HEK293 (cell line): Measurements from ENCODE around the gene IRAK1BP1.
"Not testable (repeated sequence)": the region's sequence is repeated elsewhere in the genome, so short reads cannot be mapped to it uniquely, and the experiment has no call there.

ENCODE experiments used
- CTCF ChIA-PET: fragments of 350-600 bp; formaldehyde crosslinking; extraction: SDS; loops from one replicate; lab custom pipeline; 2021; ENCODE audit warnings: antibody characterized with exemption; lab: Yijun Ruan, JAX
- POLR2A ChIA-PET: fragments of 300-600 bp; formaldehyde crosslinking; extraction: SDS; loops from one replicate; lab custom pipeline; 2020; ENCODE audit warnings: antibody characterized with exemption, inconsistent platforms; lab: Yijun Ruan, JAX
- H3K27ac ChIP-seq: fragments of 200-500 bp; sonication (Bioruptor generic); 2 replicates; pipeline ENCODE4 v1.5.1; 2014; ENCODE audit warnings: low read depth, low read length, control low read depth, inconsistent platforms; ENCODE audit errors: extremely low read depth
- H3K36me3 ChIP-seq, 2 experiments: fragments of 200-500 bp in 1 of 2; sonication (Bioruptor generic) in 1 of 2; 1 replicate in 1 of 2; 2 replicates in 1 of 2; pipeline ENCODE4 v1.5.1; 2014 to 2017; ENCODE audit warnings: inconsistent platforms in 2 of 2, low read length in 2 of 2; ENCODE audit not compliant: control insufficient read depth in 2 of 2, insufficient read depth in 1 of 2
- H3K4me1 ChIP-seq: fragments of 200-500 bp; sonication (Bioruptor generic); 2 replicates; pipeline ENCODE4 v1.5.1; 2014; ENCODE audit warnings: mild to moderate bottlenecking, low read length, inconsistent platforms; ENCODE audit not compliant: control insufficient read depth, insufficient read depth
- H3K4me3 ChIP-seq: 2 replicates; pipeline ENCODE4 v1.5.1; 2011; ENCODE audit warnings: low read depth, mild to moderate bottlenecking, control low read depth, low read length, moderate library complexity
- H3K9me3 ChIP-seq: fragments of 200-500 bp; sonication (Bioruptor generic); 2 replicates; pipeline ENCODE4 v1.5.1; 2014; ENCODE audit warnings: low read depth, low read length, inconsistent platforms; ENCODE audit not compliant: control insufficient read depth, insufficient read depth
- BCL11B ChIP-seq: fragments of 450-650 bp; formaldehyde crosslinking; IDR thresholded peaks from 2 replicates; pipeline ENCODE4 v1.5.1; 2016; ENCODE audit warnings: low read depth, missing biosample characterization, missing genetic modification characterization
- GLIS2 ChIP-seq: fragments of 450-650 bp; formaldehyde crosslinking; IDR thresholded peaks from 2 replicates; pipeline ENCODE4 v1.5.1; 2016; ENCODE audit warnings: missing biosample characterization, missing genetic modification characterization
- ZBTB1 ChIP-seq: fragments of 450-650 bp; formaldehyde crosslinking; IDR thresholded peaks from 2 replicates; pipeline ENCODE4 v1.5.1; 2016; ENCODE audit warnings: missing biosample characterization, missing genetic modification characterization
- ZNF114 ChIP-seq: fragments of 450-650 bp; formaldehyde crosslinking; IDR thresholded peaks from 2 replicates; pipeline ENCODE4 v1.5.0; 2017; ENCODE audit warnings: missing biosample characterization, missing genetic modification characterization
- ZNF146 ChIP-seq: fragments of 450-650 bp; formaldehyde crosslinking; IDR thresholded peaks from 2 replicates; pipeline ENCODE4 v1.5.1; 2016; ENCODE audit warnings: missing biosample characterization, missing genetic modification characterization
- ZNF155 ChIP-seq: fragments of 450-650 bp; formaldehyde crosslinking; IDR thresholded peaks from 2 replicates; pipeline ENCODE4 v1.5.1; 2016; ENCODE audit warnings: missing biosample characterization, missing genetic modification characterization
- ZNF16 ChIP-seq: fragments of 450-650 bp; formaldehyde crosslinking; IDR thresholded peaks from 2 replicates; pipeline ENCODE4 v1.5.1; 2016; ENCODE audit warnings: low read depth, missing biosample characterization, missing genetic modification characterization
- ZNF174 ChIP-seq: fragments of 450-650 bp; formaldehyde crosslinking; IDR thresholded peaks from 2 replicates; pipeline ENCODE4 v1.5.0; 2017; ENCODE audit warnings: missing biosample characterization, mild to moderate bottlenecking, missing genetic modification characterization
- ZNF23 ChIP-seq: fragments of 450-650 bp; formaldehyde crosslinking; IDR thresholded peaks from 2 replicates; pipeline ENCODE4 v1.5.1; 2016; ENCODE audit warnings: missing biosample characterization, missing genetic modification characterization, borderline replicate concordance
- ZNF239 ChIP-seq: fragments of 450-650 bp; formaldehyde crosslinking; IDR thresholded peaks from 2 replicates; pipeline ENCODE4 v1.5.1; 2016; ENCODE audit warnings: missing biosample characterization, missing genetic modification characterization
- ZNF391 ChIP-seq: fragments of 450-650 bp; formaldehyde crosslinking; IDR thresholded peaks from 2 replicates; pipeline ENCODE4 v1.5.1; 2016; ENCODE audit warnings: low read depth, missing biosample characterization, missing genetic modification characterization, borderline replicate concordance
- ZNF404 ChIP-seq: fragments of 450-650 bp; formaldehyde crosslinking; IDR thresholded peaks from 2 replicates; pipeline ENCODE4 v1.5.1; 2017; ENCODE audit warnings: missing biosample characterization, missing genetic modification characterization
- ZNF768 ChIP-seq: fragments of 450-650 bp; formaldehyde crosslinking; IDR thresholded peaks from 2 replicates; pipeline ENCODE4 v1.5.1; 2018; ENCODE audit warnings: missing biosample characterization, mild to moderate bottlenecking, missing genetic modification characterization
- ZNF777 ChIP-seq: fragments of 450-650 bp; formaldehyde crosslinking; IDR thresholded peaks from 2 replicates; pipeline ENCODE4 v1.5.1; 2017; ENCODE audit warnings: missing biosample characterization, missing genetic modification characterization, borderline replicate concordance
- ZNF837 ChIP-seq: fragments of 450-650 bp; formaldehyde crosslinking; IDR thresholded peaks from 2 replicates; pipeline ENCODE4 v1.5.1; 2016; ENCODE audit warnings: missing biosample characterization, missing genetic modification characterization
- TF ChIP-seq, protein P1 (sequence below): fragments of 450-650 bp; formaldehyde crosslinking; IDR thresholded peaks from 2 replicates; pipeline ENCODE4 v1.5.0; 2017; ENCODE audit warnings: missing biosample characterization, missing genetic modification characterization, borderline replicate concordance
- TF ChIP-seq, protein P2 (sequence below): fragments of 450-650 bp; formaldehyde crosslinking; IDR thresholded peaks from 2 replicates; pipeline ENCODE4 v1.5.1; 2017; ENCODE audit warnings: missing biosample characterization, missing genetic modification characterization
- TF ChIP-seq, protein P3 (sequence below): fragments of 450-650 bp; formaldehyde crosslinking; IDR thresholded peaks from 2 replicates; pipeline ENCODE4 v1.5.1; 2016; ENCODE audit warnings: missing biosample characterization, missing genetic modification characterization
- TF ChIP-seq, protein P4 (sequence below): fragments of 450-650 bp; IDR thresholded peaks from 2 replicates; pipeline ENCODE4 v1.5.1; 2018; ENCODE audit warnings: missing biosample characterization, missing genetic modification characterization
- TF ChIP-seq, protein P5 (sequence below): fragments of 450-650 bp; formaldehyde crosslinking; optimal IDR thresholded peaks from 2 replicates; pipeline ENCODE3; 2016; ENCODE audit warnings: missing biosample characterization, mild to moderate bottlenecking, missing genetic modification characterization

The IRAK1BP1 gene

DNA sequence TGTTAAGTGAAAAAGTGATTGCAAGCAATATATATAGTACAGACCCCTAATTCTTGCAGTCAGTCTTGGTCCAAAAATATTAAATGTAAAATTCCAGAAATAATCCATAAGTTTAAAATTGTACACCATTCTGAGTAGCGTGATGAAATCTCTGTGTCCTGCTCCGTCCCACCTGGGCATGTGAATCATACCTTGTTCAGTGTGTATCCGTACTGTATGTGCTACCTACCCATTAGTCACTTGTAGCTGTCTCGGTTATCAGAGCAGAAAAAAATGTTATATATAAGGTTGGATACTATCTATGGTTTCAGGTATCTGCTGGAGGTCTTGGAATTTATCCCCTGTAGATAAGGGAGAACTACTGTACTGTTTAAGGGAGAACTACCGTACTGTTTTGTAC lies 16.3 kb downstream of the IRAK1BP1 start (continued):
- TF ChIP-seq, protein P1, sequence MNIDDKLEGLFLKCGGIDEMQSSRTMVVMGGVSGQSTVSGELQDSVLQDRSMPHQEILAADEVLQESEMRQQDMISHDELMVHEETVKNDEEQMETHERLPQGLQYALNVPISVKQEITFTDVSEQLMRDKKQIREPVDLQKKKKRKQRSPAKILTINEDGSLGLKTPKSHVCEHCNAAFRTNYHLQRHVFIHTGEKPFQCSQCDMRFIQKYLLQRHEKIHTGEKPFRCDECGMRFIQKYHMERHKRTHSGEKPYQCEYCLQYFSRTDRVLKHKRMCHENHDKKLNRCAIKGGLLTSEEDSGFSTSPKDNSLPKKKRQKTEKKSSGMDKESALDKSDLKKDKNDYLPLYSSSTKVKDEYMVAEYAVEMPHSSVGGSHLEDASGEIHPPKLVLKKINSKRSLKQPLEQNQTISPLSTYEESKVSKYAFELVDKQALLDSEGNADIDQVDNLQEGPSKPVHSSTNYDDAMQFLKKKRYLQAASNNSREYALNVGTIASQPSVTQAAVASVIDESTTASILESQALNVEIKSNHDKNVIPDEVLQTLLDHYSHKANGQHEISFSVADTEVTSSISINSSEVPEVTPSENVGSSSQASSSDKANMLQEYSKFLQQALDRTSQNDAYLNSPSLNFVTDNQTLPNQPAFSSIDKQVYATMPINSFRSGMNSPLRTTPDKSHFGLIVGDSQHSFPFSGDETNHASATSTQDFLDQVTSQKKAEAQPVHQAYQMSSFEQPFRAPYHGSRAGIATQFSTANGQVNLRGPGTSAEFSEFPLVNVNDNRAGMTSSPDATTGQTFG (tag by site-specific recombination), result no peak
- TF ChIP-seq ZNF404, result no peak
- TF ChIP-seq, protein P2, sequence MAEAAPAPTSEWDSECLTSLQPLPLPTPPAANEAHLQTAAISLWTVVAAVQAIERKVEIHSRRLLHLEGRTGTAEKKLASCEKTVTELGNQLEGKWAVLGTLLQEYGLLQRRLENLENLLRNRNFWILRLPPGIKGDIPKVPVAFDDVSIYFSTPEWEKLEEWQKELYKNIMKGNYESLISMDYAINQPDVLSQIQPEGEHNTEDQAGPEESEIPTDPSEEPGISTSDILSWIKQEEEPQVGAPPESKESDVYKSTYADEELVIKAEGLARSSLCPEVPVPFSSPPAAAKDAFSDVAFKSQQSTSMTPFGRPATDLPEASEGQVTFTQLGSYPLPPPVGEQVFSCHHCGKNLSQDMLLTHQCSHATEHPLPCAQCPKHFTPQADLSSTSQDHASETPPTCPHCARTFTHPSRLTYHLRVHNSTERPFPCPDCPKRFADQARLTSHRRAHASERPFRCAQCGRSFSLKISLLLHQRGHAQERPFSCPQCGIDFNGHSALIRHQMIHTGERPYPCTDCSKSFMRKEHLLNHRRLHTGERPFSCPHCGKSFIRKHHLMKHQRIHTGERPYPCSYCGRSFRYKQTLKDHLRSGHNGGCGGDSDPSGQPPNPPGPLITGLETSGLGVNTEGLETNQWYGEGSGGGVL, result no peak

DNA sequence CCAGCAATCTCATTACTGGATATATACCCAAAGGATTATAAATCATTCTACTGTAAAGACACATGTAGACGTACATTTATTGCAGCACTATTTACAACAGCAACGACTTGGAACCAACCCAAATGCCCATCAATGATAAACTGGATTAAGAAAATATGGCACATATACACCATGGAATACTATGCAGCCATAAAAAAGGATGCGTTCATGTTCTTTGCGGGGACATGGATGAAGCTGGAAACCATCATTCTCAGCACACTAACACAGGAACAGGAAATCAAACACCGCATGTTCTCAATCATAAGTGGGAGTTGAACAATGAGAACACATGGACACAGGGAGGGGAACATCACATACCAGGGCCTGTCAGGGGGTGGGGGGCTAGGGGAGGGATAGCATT lies 22.6 kb downstream of the IRAK1BP1 start:
- H3K4me1 ChIP-seq, H3K4me3 ChIP-seq, H3K9me3 ChIP-seq, POLR2A ChIA-PET, CTCF ChIA-PET, H3K27ac ChIP-seq: not testable (repeated sequence)
- H3K36me3 ChIP-seq, result peaks cover 0 to 18% of the 10 kb centered on the region in 2 experiments; a peak in 2 of 3 replicates
- TF ChIP-seq, protein P3, sequence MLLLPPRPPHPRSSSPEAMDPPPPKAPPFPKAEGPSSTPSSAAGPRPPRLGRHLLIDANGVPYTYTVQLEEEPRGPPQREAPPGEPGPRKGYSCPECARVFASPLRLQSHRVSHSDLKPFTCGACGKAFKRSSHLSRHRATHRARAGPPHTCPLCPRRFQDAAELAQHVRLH (tag by site-specific recombination), result 0 out of 2 replicates have a peak, but pooled peaks have one; percentile 49
- peak; percentile 90 for TF ChIP-seq ZNF146

DNA sequence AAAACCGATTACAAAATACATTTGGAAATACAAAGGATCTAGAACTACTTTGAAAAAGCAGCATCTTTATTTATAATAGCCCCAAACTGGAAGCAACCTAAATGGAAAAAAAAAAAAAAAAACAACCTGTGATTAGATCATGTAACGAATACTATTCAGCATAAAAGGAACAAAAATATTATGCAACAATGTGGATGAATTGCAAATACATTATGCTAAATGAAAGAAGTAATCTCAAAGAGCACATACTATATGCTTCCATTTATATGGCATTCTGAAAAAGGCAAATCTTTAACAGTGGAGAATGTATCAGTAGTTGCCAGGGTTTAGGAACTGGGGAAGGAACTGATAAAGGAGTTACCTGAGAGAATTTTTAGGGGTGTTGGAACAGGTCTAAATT lies 28.9 kb downstream of the IRAK1BP1 start:
- Histone ChIP-seq H3K27ac (no peak overlapping the region), H3K4me1 (no peaks in the 10 kb centered on the region), H3K9me3 (no peaks in the 10 kb centered on the region), H3K36me3 (peaks cover 0 to 11% of the 10 kb centered on the region in 2 experiments; a peak in 2 of 3 replicates), H3K4me3 (no peak overlapping the region)
- POLR2A ChIA-PET, result no interaction called here
- CTCF ChIA-PET, result no interaction called here
- TF ChIP-seq, protein P1 (tag by site-specific recombination), result no peak
- no peak for TF ChIP-seq ZNF114 (tag by site-specific recombination)
- TF ChIP-seq, protein P4, sequence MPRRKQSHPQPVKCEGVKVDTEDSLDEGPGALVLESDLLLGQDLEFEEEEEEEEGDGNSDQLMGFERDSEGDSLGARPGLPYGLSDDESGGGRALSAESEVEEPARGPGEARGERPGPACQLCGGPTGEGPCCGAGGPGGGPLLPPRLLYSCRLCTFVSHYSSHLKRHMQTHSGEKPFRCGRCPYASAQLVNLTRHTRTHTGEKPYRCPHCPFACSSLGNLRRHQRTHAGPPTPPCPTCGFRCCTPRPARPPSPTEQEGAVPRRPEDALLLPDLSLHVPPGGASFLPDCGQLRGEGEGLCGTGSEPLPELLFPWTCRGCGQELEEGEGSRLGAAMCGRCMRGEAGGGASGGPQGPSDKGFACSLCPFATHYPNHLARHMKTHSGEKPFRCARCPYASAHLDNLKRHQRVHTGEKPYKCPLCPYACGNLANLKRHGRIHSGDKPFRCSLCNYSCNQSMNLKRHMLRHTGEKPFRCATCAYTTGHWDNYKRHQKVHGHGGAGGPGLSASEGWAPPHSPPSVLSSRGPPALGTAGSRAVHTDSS (tag by site-specific recombination), result no peak
- no peak for TF ChIP-seq ZBTB1 (tag by site-specific recombination)
- no peak for TF ChIP-seq ZNF768 (tag by site-specific recombination)
- TF ChIP-seq ZNF155 (tag by site-specific recombination), result no peak
- TF ChIP-seq ZNF391 (tag by site-specific recombination), result no peak
- TF ChIP-seq, protein P5, sequence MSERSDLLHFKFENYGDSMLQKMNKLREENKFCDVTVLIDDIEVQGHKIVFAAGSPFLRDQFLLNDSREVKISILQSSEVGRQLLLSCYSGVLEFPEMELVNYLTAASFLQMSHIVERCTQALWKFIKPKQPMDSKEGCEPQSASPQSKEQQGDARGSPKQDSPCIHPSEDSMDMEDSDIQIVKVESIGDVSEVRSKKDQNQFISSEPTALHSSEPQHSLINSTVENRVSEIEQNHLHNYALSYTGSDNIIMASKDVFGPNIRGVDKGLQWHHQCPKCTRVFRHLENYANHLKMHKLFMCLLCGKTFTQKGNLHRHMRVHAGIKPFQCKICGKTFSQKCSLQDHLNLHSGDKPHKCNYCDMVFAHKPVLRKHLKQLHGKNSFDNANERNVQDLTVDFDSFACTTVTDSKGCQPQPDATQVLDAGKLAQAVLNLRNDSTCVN (tag by site-specific recombination), result no peak
- TF ChIP-seq ZNF16, result no peak
- no peak for TF ChIP-seq GLIS2
- TF ChIP-seq BCL11B (tag by site-specific recombination), result no peak
- TF ChIP-seq ZNF174 (tag by site-specific recombination), result no peak
- TF ChIP-seq ZNF837, result no peak
- no peak for TF ChIP-seq ZNF239 (tag by site-specific recombination)
- TF ChIP-seq ZNF23 (tag by site-specific recombination), result no peak
- TF ChIP-seq ZNF777 (tag by site-specific recombination), result no peak
